ENCODE data around the gene IL4R.

The IL4R gene

GRCh38 chr16:27399969-27400368 is 86.2 kb downstream of the IL4R start:
- TF ChIP-seq, protein P1, sequence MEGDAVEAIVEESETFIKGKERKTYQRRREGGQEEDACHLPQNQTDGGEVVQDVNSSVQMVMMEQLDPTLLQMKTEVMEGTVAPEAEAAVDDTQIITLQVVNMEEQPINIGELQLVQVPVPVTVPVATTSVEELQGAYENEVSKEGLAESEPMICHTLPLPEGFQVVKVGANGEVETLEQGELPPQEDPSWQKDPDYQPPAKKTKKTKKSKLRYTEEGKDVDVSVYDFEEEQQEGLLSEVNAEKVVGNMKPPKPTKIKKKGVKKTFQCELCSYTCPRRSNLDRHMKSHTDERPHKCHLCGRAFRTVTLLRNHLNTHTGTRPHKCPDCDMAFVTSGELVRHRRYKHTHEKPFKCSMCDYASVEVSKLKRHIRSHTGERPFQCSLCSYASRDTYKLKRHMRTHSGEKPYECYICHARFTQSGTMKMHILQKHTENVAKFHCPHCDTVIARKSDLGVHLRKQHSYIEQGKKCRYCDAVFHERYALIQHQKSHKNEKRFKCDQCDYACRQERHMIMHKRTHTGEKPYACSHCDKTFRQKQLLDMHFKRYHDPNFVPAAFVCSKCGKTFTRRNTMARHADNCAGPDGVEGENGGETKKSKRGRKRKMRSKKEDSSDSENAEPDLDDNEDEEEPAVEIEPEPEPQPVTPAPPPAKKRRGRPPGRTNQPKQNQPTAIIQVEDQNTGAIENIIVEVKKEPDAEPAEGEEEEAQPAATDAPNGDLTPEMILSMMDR (IDR thresholded peaks at IDR 0.05; ENCODE audit: low read depth, low read length) = no peak
- no peak for DNase-seq (ENCODE audit: low read depth, low spot score)
- H3K4me3 ChIP-seq (ENCODE audit: low read depth, low read length) = no peak overlapping the region
- in situ Hi-C loops (cut with HindIII; ENCODE audit: low sequenced_read_pairs) = no loop called here

GRCh38 chr16:27400751-27401620 is 87.2 kb downstream of the IL4R start:
- in situ Hi-C loops (cut with HindIII; ENCODE audit: low sequenced_read_pairs) = no loop called here
- no peak overlapping the region for H3K4me3 ChIP-seq (ENCODE audit: low read depth, low read length)
- peak; percentile 72 for DNase-seq (ENCODE audit: low read depth, low spot score)
- TF ChIP-seq, protein P1 (IDR thresholded peaks at IDR 0.05; ENCODE audit: low read depth, low read length) = no peak

DNA sequence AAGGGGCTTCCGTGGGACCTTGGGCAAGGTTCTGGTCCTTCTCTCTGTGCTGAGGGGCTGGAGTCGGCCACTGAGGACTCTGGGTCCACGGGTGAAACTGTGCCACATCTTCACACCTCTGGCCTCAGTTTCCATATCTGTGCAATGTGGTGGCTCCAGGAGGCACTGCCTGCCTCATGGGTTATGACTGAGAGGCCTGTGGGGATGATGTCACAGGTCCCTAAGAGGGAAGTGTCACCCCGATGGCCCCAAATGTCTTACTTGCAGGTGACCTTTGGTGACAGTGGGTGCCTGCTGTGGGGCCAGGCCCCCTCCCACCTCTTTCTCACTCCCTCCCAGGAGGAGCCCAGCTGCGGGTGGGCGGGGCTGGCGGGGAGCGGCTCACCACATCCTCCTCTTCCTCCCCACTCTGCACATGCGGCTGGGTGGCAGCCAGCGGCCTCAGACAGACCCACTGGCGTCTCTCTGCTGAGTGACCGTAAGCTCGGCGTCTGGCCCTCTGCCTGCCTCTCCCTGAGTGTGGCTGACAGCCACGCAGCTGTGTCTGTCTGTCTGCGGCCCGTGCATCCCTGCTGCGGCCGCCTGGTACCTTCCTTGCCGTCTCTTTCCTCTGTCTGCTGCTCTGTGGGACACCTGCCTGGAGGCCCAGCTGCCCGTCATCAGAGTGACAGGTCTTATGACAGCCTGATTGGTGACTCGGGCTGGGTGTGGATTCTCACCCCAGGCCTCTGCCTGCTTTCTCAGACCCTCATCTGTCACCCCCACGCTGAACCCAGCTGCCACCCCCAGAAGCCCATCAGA is 88.2 kb downstream of the IL4R start, which contains the start of gene IL21R:
Gene IL21R (plus strand): TSS at position 407 of the 801 bp plus-strand sequence. CDS start 27,898 bp downstream, outside the sequence.
- in situ Hi-C loops (cut with HindIII; ENCODE audit: low sequenced_read_pairs) = no loop called here
- DNase-seq (ENCODE audit: low read depth, low spot score) = peak; percentile 84
- H3K4me3 ChIP-seq (ENCODE audit: low read depth, low read length) = no peak within 1 kb of the TSS
- TF ChIP-seq, protein P1 (IDR thresholded peaks at IDR 0.05; ENCODE audit: low read depth, low read length) = no peak

- in situ Hi-C loops (cut with HindIII; ENCODE audit: low sequenced_read_pairs) = no loop called here
- no peak overlapping the region for H3K4me3 ChIP-seq (ENCODE audit: low read depth, low read length)
- TF ChIP-seq, protein P1 (IDR thresholded peaks at IDR 0.05; ENCODE audit: low read depth, low read length) = no peak
- no peak for DNase-seq (ENCODE audit: low read depth, low spot score)
Observed at GRCh38 chr16:27402569-27402963, 88.8 kb downstream of the IL4R start.

- no peak overlapping the region for H3K4me3 ChIP-seq (ENCODE audit: low read depth, low read length)
- in situ Hi-C loops (cut with HindIII; ENCODE audit: low sequenced_read_pairs) = no loop called here
- DNase-seq (ENCODE audit: low read depth, low spot score) = peak; percentile 30
- TF ChIP-seq, protein P1 (IDR thresholded peaks at IDR 0.05; ENCODE audit: low read depth, low read length) = no peak
Observed at GRCh38 chr16:27402964-27403600, 89.3 kb downstream of the IL4R start.

GRCh38 chr16:27403601-27403992 is 89.8 kb downstream of the IL4R start:
- in situ Hi-C loops (cut with HindIII; ENCODE audit: low sequenced_read_pairs) = no loop called here
- TF ChIP-seq, protein P1 (IDR thresholded peaks at IDR 0.05; ENCODE audit: low read depth, low read length) = no peak
- DNase-seq (ENCODE audit: low read depth, low spot score) = no peak
- H3K4me3 ChIP-seq (ENCODE audit: low read depth, low read length) = no peak overlapping the region
